Measurements from ENCODE around the gene AGL. TPM values are rescaled to one million over a fixed set of nuclear protein-coding genes. Genes with fewer than 3 reads are reported as not detected.

The AGL gene
- total and polyA plus RNA-seq, 2 of the 8 experiments (the other 6 are each of a cell fraction or from before 2014, with no cell fraction given), result 2.7 to 19.2 TPM

DNA sequence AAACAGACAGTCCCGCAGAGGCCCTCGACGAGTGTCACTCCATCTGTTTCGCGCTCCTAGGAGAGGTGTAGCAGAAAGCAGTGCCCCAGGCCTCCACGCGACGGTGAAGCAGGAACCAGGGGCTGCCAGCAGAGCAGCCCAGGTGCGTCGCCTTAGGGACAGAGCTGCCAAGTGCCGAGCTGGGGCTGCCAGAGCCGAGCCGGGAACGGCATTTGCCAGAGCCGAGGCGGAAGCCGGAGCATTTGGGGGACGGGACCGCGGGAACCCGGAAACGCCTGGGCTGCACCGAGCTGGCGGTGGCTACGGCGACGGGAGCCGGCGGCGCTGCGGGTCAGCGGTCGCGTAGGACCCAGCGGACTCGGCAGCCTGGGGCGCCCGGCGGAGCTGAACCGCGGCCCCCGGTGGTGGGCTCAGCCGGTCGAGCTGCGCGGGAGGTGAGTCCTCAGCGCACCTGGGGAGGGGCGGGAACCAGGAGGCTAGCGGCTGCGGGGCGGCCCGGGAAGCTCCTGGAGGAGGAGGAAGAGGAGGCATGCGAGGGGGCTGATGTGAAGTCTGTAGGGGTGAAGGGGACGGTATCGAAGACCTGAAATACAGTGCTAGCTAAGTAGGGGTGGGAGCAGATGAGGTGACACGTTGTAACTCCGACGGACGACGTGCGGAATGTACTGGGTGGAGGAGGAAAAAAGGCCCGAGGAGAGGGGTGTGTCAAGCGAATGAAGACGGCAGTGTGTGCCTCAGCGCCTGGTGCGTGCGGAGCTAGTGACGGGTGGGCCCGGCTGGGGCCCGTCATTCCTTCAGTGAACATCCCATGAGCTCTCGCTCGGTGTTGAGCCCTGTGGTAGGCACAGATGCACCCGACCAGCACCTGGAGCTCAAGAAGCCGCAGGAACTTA, 119.8 kb downstream of the AGL start, which contains the start of gene SLC35A3:
Gene SLC35A3 (plus strand): TSS at position 268 of the 893 bp plus-strand sequence. CDS start 23,559 bp downstream, outside the sequence.
- H3K27ac ChIP-seq (ENCODE audit: low read depth, low read length), result peak within 1 kb of the TSS; percentile 74
- H4K20me1 ChIP-seq (replicated peaks in 1 of 2; ENCODE audit: control insufficient read depth in 1 of 2, insufficient read depth in 2 of 2, low read length in 2 of 2), result no peaks in the 10 kb centered on the region
- peak within 1 kb of the TSS; percentile 81 to 87 (median 82) for H3K4me3 ChIP-seq (ENCODE audit: extremely low read depth in 1 of 4, insufficient read depth in 2 of 4, low read depth in 3 of 4, low read length in 4 of 4)
- H3K27me3 ChIP-seq (replicated peaks in 1 of 4; ENCODE audit: control insufficient read depth in 3 of 4, extremely low read depth in 1 of 4, insufficient read depth in 3 of 4, low read length in 3 of 4), result no peaks in the 10 kb centered on the region
- H3K9me3 ChIP-seq (ENCODE audit: insufficient read depth in 2 of 2, low read depth in 1 of 2, low read length in 1 of 2), result no peaks in the 10 kb centered on the region
- H3K23ac ChIP-seq (ENCODE audit: insufficient read length), result no peak within 1 kb of the TSS
- peaks cover 8% of the 10 kb centered on the region for H3K23me2 ChIP-seq (ENCODE audit: low read depth, low read length)
- H3K4me1 ChIP-seq (replicated peaks in 1 of 4; ENCODE audit: control insufficient read depth in 3 of 4, insufficient read depth in 4 of 4, low read length in 3 of 4), result peaks cover 0 to 8% (median 3%) of the 10 kb centered on the region in 4 experiments; a peak in 4 of 7 replicates
- H3K36me3 ChIP-seq (ENCODE audit: control insufficient read depth in 2 of 4, insufficient read depth in 4 of 4, low read length in 3 of 4), result no peaks in the 10 kb centered on the region; a peak in 1 of 8 replicates
- H3K9ac ChIP-seq (replicated peaks in 1 of 4; ENCODE audit: extremely low read depth in 1 of 4, low read depth in 3 of 4, low read length in 3 of 4), result peak within 1 kb of the TSS; percentile 72 to 88 (median 76)
- peak within 1 kb of the TSS; percentile 72 for H3K56ac ChIP-seq (replicated peaks; ENCODE audit: insufficient read length, low read depth, low read length)
- no peak within 1 kb of the TSS for H2BK20ac ChIP-seq (ENCODE audit: low read length)
- H2BK5ac ChIP-seq (ENCODE audit: low read depth, low read length), result peak within 1 kb of the TSS; percentile 61
- peak within 1 kb of the TSS; percentile 12 for H2BK120ac ChIP-seq (replicated peaks; ENCODE audit: low read depth, low read length)
- H3K4me2 ChIP-seq (ENCODE audit: insufficient read depth in 1 of 2, low read depth in 2 of 2, low read length in 2 of 2), result peak within 1 kb of the TSS; percentile 71 to 78
- no peak for FAIRE-seq
- peak within 1 kb of the TSS; percentile 33 for H4K5ac ChIP-seq (ENCODE audit: insufficient read length, low read depth, low read length)
- peak; percentile 65 to 94 for DNase-seq (ENCODE audit: low read depth in 1 of 2, low spot score in 2 of 2)
- H3K4ac ChIP-seq (replicated peaks; ENCODE audit: insufficient read length, low read depth, low read length), result no peak within 1 kb of the TSS
- WGBS, 2 experiments (ENCODE audit: extremely low coverage in 1 of 2, insufficient coverage in 1 of 2, insufficient read length in 1 of 2, insufficient replicate concordance in 2 of 2, low coverage in 1 of 2, low lambda C conversion rate in 2 of 2, missing lambda C conversion rate in 1 of 2), result 3% methylated on average over 70 of the region's 74 CpGs; no CpG with 5 or more reads in 1 of the 2 experiments
- peak within 1 kb of the TSS; percentile 72; the same call in 1 of the 2 replicates for H3K18ac ChIP-seq (ENCODE audit: extremely low read depth, low read length)
- peak within 1 kb of the TSS; percentile 74 for H2BK15ac ChIP-seq (ENCODE audit: low read length)
- no peaks in the 10 kb centered on the region for H3K79me1 ChIP-seq (ENCODE audit: low read depth, low read length)
- CTCF ChIA-PET (ENCODE audit: partially characterized antibody), result interaction anchor here (1.1 to 1.6 kb wide), 3 partner anchors 9 to 160 kb away, joined by 3 to 6 read pairs (median 3); no protein-coding TSS in a partner anchor
- H3K79me2 ChIP-seq (ENCODE audit: control insufficient read depth in 1 of 2, insufficient read depth in 2 of 2, low read length in 2 of 2), result peaks cover 0 to 15% of the 10 kb centered on the region in 2 experiments; a peak in 2 of 4 replicates
- peak within 1 kb of the TSS; percentile 63; the same call in 1 of the 2 replicates for H2BK12ac ChIP-seq (ENCODE audit: low read depth, low read length)
- no peak within 1 kb of the TSS for H2AK5ac ChIP-seq (ENCODE audit: low read depth, low read length)
- H4K91ac ChIP-seq (replicated peaks; ENCODE audit: insufficient read length, low read length), result peak within 1 kb of the TSS; percentile 65
- H2AFZ ChIP-seq (ENCODE audit: low read length), result peak within 1 kb of the TSS; percentile 99
- H4K8ac ChIP-seq (ENCODE audit: extremely low read depth, insufficient read depth, low read length), result peak within 1 kb of the TSS; percentile 99
- no peak within 1 kb of the TSS for H3K14ac ChIP-seq (ENCODE audit: insufficient read length)
- POLR2A ChIA-PET (ENCODE audit: partially characterized antibody), result interaction anchor here (0.5 to 2.2 kb wide), 15 partner anchors 9 to 492 kb away, joined by 3 to 17 read pairs (median 3); partner anchors contain the start of genes AGL and TRMT13
- no peak for TF ChIP-seq NRF1 (IDR thresholded peaks at IDR 0.05; ENCODE audit: low read depth, low read length)
- TF ChIP-seq, protein P1, sequence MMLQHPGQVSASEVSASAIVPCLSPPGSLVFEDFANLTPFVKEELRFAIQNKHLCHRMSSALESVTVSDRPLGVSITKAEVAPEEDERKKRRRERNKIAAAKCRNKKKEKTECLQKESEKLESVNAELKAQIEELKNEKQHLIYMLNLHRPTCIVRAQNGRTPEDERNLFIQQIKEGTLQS (IDR thresholded peaks at IDR 0.05; ENCODE audit: insufficient read depth, low read depth, low read length), result no peak
- no peak for TF ChIP-seq SP2 (IDR thresholded peaks at IDR 0.05; ENCODE audit: low read length)
- no peak; a peak in 1 of 3 replicates for TF ChIP-seq POLR2A (IDR thresholded peaks at IDR 0.05; ENCODE audit: control extremely low read depth in 1 of 2, low read depth in 2 of 2, low read length in 2 of 2)
- no peak for TF ChIP-seq RFX5 (IDR thresholded peaks at IDR 0.05; ENCODE audit: borderline replicate concordance, low read depth, low read length)
- TF ChIP-seq ASH2L (IDR thresholded peaks at IDR 0.05; ENCODE audit: low read length), result peak; percentile 99
- TF ChIP-seq GTF2F1 (IDR thresholded peaks at IDR 0.05; ENCODE audit: borderline replicate concordance, low read depth, low read length), result no peak
- TF ChIP-seq PHF8 (conservative IDR thresholded peaks at IDR 0.05; ENCODE audit: low read depth, low read length), result peak; percentile 94
- TF ChIP-seq NANOG (IDR thresholded peaks at IDR 0.05; ENCODE audit: insufficient read depth, low read depth, low read length, poor library complexity, severe bottlenecking), result no peak
- no peak for TF ChIP-seq ZNF274 (IDR thresholded peaks at IDR 0.05; ENCODE audit: borderline replicate concordance, extremely low read depth, low read length)
